Fibroblast of skin of scalp (primary cell): Measurements from ENCODE around the gene RALB.
A peak's percentile ranks its signal among the peaks of the same experiment; 100 is the strongest.
"Not testable (repeated sequence)": the region's sequence is repeated elsewhere in the genome, so short reads cannot be mapped to it uniquely, and the experiment has no call there.

Source experiments
- DNase-seq: peaks from one replicate; pipeline ENCODE4 v3.0.0-alpha.2; 2013

RALB gene

DNA sequence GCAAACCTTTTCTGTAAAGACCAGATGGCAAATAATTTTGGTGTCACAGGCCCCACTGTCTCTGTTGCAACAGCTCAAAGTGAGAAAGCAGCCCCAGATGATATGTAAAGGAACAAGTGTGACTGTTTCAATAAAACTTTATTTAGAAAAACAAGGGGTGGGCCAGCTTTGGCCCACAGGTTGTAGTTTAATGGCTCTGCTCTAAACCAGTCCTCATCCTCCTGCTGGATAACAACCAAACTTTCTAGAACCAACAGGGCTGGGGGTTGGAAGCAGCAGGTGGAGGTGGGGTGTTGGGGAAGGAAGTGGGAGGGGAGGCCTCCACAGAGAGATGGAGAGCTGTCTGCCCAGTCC lies 64.5 kb downstream of the RALB start:
- no peak for DNase-seq

DNA sequence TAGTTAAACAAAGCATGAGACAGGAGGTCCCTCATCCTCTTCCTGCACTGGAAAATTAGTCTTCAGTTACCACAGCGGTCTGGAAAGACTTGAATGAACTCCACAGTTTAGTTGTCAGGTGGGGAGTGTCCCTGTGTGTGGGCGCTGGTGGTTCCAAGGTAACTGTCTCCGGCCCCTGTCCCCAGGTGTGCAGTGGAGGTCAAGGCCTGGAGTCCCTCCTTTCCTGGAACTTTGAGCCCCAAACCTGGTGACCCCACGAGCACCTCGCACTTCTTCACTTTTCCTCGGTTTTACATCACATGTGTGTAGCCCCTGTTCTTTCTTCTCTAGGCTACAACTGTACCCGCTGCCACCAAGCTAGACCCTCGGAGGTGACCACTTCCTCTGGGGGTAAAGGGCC lies 65.3 kb downstream of the RALB start:
- DNase-seq, result no peak

- peak; percentile 14 for DNase-seq
These were observed 66.0 kb downstream of the RALB start for GRCh38 chr2:120318626-120319025.

- DNase-seq, result no peak
These were observed 66.5 kb downstream of the RALB start for GRCh38 chr2:120319123-120319522.

DNA sequence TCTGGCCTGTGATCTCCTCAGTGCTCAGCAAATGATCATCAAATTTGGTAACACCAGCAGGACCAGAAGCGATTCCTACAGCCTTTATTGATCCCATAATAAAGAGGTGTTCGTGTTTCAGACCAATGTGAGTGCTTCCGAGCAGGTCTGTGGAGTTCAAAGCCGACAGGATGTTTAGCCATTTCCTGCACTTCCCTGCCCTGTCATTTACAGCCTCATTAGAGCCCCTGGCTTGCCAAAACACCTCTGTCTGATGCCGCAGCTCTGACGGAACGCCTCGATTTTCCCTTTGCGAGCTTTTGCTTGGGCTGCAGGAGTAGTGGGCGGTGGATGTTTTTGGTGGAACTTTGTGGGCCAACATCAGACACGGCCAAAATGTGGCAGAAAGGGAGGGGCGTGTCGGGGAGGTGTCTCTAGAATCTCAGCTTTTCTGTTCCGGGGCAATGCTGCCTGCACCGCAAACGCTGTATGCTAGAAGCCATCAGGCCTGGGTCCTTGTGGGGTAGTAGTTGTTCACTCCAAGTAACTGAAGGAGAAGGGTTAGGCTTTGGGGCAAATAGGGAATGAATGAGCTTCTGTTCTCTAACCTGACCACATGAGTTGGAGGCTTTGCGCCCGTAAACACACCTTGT lies 67.2 kb downstream of the RALB start:
- no peak for DNase-seq

GRCh38 chr2:120320318-120320851 lies 67.7 kb downstream of the RALB start:
- DNase-seq, result no peak

DNA sequence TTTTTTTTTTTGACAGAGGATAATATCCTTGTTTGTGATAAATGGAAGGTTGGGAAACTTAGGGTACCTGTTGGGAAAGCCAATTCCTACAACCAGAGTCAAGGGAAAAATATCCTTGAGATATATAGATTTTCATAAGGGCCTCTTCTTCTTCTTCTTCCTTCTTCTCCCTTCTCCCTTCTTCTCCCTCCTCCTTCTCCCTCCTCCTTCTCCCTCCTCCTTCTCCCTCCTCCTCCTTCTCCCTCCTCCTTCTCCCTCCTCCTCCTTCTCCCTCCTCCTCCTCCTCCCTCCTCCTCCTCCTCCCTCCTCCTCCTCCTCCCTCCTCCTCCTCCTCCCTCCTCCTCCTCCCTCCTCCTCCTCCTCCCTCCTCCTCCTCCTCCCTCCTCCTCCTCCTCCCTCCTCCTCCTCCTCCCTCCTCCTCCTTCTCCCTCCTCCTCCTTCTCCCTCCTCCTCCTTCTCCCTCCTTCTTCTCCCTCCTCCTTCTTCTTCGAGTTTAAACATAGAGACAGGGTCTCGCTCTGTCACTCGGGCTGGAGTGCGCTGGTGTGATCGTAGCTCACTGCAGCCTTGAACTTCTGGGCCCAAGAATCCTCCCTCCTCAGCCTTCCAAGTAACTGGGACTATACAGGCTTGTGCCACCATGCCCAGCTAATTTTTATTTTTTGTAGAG lies 68.4 kb downstream of the RALB start:
- not testable (repeated sequence) for DNase-seq

DNA sequence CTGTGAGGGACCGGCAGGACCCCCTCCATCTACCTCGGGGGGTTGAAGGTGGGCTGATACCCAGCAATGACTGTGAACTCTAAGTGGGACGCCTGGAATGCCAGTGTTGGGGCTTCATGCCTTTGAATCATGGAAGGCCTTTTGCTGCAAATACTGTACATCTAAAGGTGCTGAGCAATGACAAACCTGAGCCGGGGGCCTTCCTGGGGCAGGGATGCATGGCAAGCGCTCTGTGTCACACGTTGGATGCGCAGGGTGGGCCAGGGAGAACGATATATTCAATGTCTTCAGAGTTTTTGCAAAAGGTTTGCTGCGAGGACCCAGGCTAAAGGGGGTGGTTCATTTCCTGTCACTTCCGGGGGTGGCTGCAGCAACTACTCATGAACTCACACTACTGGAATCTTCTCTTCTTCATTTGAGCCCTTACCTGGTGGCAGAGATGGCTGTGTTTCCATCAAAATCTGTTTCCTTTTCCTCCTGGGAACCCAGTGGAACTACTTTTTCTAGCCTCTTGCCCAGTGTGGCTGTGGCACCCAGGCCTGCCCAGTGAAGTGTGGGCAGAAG lies 69.2 kb downstream of the RALB start:
- no peak for DNase-seq

- DNase-seq, result no peak
These were observed 69.7 kb downstream of the RALB start for GRCh38 chr2:120322329-120322728.

- DNase-seq, result no peak
These were observed 70.6 kb downstream of the RALB start for GRCh38 chr2:120323214-120323613.

GRCh38 chr2:120323807-120324399 lies 71.3 kb downstream of the RALB start:
- no peak for DNase-seq

DNA sequence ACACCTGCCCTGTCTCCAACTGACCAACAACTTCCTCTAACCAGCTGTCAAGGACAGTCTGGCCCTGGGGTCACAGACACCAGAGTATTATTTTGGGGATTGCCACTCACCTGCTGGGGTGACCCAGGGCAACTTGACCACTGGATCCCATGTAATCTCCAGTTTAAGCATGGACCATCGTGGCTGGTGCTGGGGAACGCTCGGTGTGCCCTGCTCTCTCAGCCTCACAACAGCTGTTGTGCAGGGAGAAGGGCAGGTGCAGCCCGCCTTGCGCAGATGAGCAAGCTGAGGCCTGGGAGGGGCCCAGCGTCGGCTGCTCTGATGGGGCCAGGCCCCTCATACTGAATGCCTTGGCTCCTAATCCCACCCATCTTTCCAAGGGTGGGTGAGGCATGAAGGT lies 72.3 kb downstream of the RALB start:
- DNase-seq, result no peak

DNA sequence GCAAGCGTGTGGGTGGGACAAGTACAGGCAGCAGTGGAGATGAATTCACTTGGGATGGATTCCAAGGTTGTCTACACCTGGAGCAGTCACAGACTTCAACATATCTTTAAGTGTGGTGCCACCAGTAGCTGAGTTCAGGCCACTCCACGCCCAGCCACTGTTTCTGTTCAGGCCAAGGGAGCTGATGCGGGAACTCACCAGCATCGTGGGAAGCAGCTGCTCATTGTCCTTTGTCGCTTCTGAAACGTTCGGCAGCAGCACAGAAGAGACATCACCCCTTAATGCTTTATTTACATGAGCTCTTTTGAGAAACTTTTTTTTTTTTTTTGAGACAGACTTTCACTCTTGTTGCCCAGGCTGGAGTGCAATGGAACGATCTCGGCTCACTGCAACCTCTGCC lies 73.4 kb downstream of the RALB start:
- DNase-seq, result no peak

DNA sequence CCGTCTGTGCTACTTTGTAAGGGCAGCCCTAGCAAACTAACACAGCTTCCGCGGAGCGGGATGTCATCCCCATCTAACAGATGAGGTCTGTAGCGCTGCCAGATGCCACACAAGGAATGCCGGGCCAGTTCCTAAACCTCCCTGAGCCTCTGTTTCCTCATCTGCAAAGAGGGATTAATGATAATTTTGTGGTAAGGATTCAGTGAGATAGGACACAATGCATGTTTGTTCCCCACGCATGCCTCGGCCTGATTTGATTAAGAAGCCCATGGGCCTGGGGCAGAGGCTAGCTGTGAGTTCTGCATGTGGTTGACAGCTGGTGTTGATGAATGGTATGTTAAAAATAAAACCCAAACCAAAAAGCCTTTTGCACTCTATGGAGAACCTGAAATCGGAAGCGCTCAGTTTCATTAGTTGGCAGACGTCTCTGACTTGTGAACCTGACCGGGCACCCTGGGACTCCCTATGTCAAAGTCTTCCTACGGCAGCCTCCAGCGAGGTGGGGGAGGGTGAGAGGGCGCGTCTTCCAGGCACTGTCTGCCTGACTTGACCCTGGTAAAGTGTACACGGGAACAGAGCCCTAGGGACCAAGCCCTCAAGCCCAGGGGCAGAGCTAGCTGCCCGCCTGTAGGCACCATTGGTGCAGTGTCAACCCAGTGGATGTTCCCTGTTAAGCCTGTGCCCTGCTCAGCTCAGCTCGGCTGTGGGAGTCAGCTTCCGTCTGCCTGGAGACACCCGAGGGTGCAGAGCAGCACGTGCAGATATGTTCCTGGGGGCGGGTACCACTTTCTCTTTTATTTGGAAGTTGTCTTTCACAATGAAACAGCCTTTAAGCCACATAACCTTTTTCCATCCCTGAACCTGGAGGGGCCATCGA lies 78.5 kb downstream of the RALB start:
- DNase-seq, result no peak

DNA sequence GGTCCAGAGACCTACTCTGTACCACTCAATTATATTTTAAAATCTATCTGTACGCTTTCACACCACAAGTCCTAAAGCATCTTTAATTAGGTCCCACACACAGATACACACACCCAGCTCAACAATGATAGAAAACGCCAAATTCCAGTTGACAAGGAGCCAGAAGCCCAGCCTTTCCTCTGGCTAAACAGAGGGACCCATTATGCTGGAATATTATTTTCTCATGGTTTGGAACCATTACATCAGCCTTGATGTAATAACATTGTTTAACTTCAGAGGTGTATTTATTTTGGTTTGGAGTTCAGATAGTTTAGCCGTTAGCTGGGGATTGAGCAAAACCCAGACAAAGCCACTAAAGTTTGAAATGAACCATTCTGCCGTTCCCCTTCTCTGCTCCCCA lies 79.3 kb downstream of the RALB start:
- no peak for DNase-seq

- DNase-seq, result no peak
These were observed 79.7 kb downstream of the RALB start for GRCh38 chr2:120332384-120332783.

DNA sequence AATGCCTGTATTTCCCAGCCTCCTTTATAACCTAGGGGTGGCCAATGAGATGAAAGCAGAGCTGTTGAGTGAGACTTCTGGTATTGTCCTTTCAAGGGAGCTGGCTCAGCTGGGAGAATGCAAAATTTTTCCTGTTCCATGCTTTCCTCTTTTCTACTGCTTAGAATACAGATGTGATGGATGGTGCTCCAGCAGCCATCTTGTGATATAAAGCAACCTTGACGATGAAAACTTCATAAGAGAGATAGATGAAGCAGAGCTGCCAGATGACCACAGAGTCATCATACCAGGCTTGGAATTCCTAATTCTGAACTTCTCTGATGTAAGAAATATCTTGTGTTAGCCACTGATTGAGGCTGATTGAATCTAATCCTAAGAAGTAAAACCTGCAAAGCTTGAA lies 81.4 kb downstream of the RALB start:
- DNase-seq, result no peak

GRCh38 chr2:120336749-120337148 lies 84.1 kb downstream of the RALB start:
- DNase-seq, result no peak

DNA sequence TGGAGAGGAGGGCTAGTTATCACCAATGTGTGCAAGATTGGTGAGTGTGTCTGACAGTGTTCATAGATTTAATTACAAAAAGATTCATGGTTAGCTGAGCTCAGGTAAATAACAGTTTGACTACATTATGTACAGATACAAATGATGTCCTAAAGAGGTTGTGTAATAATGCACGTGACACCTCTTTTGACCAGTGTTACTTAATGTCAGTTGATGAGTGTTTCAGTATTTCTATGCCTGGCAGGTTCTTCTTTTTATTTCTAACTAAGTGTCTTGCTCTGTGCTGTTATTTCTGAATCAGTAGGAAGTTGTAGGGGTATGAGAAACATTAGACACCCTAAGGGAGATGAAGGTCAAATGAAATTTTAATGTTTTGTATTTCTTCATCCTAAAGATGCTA lies 85.4 kb downstream of the RALB start:
- no peak for DNase-seq

GRCh38 chr2:120341977-120342376 lies 89.3 kb downstream of the RALB start:
- DNase-seq, result no peak

GRCh38 chr2:120342446-120342845 lies 89.8 kb downstream of the RALB start:
- DNase-seq, result no peak

DNA sequence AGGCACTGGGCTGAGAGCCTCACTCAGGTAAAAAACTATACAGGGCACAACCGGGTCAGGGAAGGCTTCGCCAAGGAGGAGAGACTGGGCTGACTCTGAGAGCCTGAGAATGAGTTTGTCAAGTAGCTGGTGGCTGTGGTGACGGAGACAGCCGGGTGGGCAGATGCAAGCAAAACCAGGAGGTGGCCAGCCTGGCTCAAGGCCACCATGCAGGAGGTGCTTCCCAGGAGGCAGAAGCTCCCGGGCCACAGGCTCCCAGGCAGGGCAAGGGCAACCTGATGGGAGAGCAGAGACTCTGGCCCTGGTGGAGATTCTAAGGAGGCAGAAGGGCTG lies 90.4 kb downstream of the RALB start:
- no peak for DNase-seq
